ENCODE measurements around the gene SURF4. TPM values are rescaled to one million over a fixed set of nuclear protein-coding genes. Genes with fewer than 3 reads are reported as not detected.

The SURF4 gene
- total and polyA plus RNA-seq, 2 of the 13 experiments (the other 11 are each of a cell fraction or from before 2014, with no cell fraction given), result 220 to 265 TPM

GRCh38 chr9:133386338-133386737, 10.5 kb upstream of the SURF4 start (continued):
- TF ChIP-seq SNAPC4 (CRISPR knock-in tag; IDR thresholded peaks at IDR 0.05) (no peak), ZNF766 (CRISPR knock-in tag; IDR thresholded peaks at IDR 0.05; ENCODE audit: borderline replicate concordance) (peak; percentile 54; the same call in 1 of the 2 replicates), AHDC1 (CRISPR knock-in tag; IDR thresholded peaks at IDR 0.05; ENCODE audit: borderline replicate concordance) (no peak), NBN (conservative IDR thresholded peaks at IDR 0.05) (no peak), ZNF281 (CRISPR knock-in tag; IDR thresholded peaks at IDR 0.05; ENCODE audit: borderline replicate concordance) (no peak), SNAI1 (CRISPR knock-in tag; IDR thresholded peaks at IDR 0.05; ENCODE audit: borderline replicate concordance) (no peak), SMARCE1 (IDR thresholded peaks at IDR 0.05; ENCODE audit: borderline replicate concordance) (no peak), HOXD1 (CRISPR knock-in tag; IDR thresholded peaks at IDR 0.05) (peak; percentile 36; the same call in 1 of the 2 replicates), NPAS2 (CRISPR knock-in tag; IDR thresholded peaks at IDR 0.05; ENCODE audit: borderline replicate concordance) (no peak), NFYB (CRISPR knock-in tag; IDR thresholded peaks at IDR 0.05) (no peak), STAT6 (CRISPR knock-in tag; IDR thresholded peaks at IDR 0.05; ENCODE audit: borderline replicate concordance) (no peak), EEA1 (CRISPR knock-in tag; IDR thresholded peaks at IDR 0.05; ENCODE audit: borderline replicate concordance) (no peak), ZNF33A (CRISPR knock-in tag; IDR thresholded peaks at IDR 0.05; ENCODE audit: borderline replicate concordance) (no peak), NFIC (IDR thresholded peaks at IDR 0.05; ENCODE audit: low read length) (no peak)
